Lower lobe of right lung (tissue), 2 donors: ENCODE measurements around the gene COX4I1. TPM values are rescaled to one million over a fixed set of nuclear protein-coding genes. Genes with fewer than 3 reads are reported as not detected.

Experiments
- ATAC-seq, 2 donors: fragments of 200-7000 bp; cut with Tn5 transposase; one replicate each; pipeline ENCODE4 v1.9.1; 2020 to 2022; ENCODE audit warnings: mild to moderate bottlenecking in 2 of 2, moderate library complexity in 2 of 2
- DNase-seq: peaks from one replicate; pipeline ENCODE4 v3.0.0-alpha.2; 2020
- H3K27ac ChIP-seq: fragments of 200-600 bp; one replicate; pipeline ENCODE4 v1.8.0; 2022
- H3K27me3 ChIP-seq: fragments of 200-600 bp; one replicate; pipeline ENCODE4 v1.8.0; 2022; ENCODE audit warnings: low read depth
- H3K36me3 ChIP-seq: fragments of 200-600 bp; one replicate; pipeline ENCODE4 v1.8.0; 2022; ENCODE audit warnings: mild to moderate bottlenecking
- H3K4me1 ChIP-seq: fragments of 200-600 bp; one replicate; pipeline ENCODE4 v1.8.0; 2022
- H3K4me3 ChIP-seq: fragments of 200-600 bp; one replicate; pipeline ENCODE4 v1.8.0; 2022; ENCODE audit warnings: mild to moderate bottlenecking
- H3K9me3 ChIP-seq: fragments of 200-600 bp; one replicate; pipeline ENCODE4 v1.8.0; 2022
- CTCF ChIP-seq: fragments of 200-600 bp; IDR thresholded peaks from one replicate; pipeline ENCODE4 v1.8.0; 2022; ENCODE audit warnings: antibody characterized with exemption, mild to moderate bottlenecking
- intact Hi-C: fragments of 100-400 bp; cut with DNase I; formaldehyde crosslinking; loops from one replicate; pipeline ENCODE4 v1.11.0; 2022
- total RNA-seq: library from RNA; stranded (reverse); fragmentation: NEBNext Ultra II Directional; extraction: Animal tissue kit (Norgen Biotek cat#: 25700); gene quantifications from one replicate; pipeline ENCODE4 v1.2.1, GENCODE V29; 2021
- donor health status: DM: no; HTN: yes; CAD: no; lungs with severe emphysema.

COX4I1 gene
- total RNA-seq, 1 donor from 2014 or later, result 391 TPM

- Histone ChIP-seq H3K27ac (no peak overlapping the region), H3K9me3 (no peaks in the 10 kb centered on the region), H3K4me1 (peaks cover 25% of the 10 kb centered on the region), H3K27me3 (peaks cover 5% of the 10 kb centered on the region), H3K4me3 (no peak overlapping the region), H3K36me3 (no peaks in the 10 kb centered on the region)
- intact Hi-C loops, result no loop called here
- no peak for TF ChIP-seq CTCF
- no peak for DNase-seq
- ATAC-seq, result no peak
Measured at GRCh38 chr16:85751698-85752501, 47.6 kb upstream of the COX4I1 start.

GRCh38 chr16:85752511-85753420, 46.7 kb upstream of the COX4I1 start:
- Histone ChIP-seq H3K27me3 (peaks cover 5% of the 10 kb centered on the region), H3K27ac (no peak overlapping the region), H3K36me3 (no peaks in the 10 kb centered on the region), H3K9me3 (no peaks in the 10 kb centered on the region), H3K4me1 (peaks cover 25% of the 10 kb centered on the region), H3K4me3 (no peak overlapping the region)
- ATAC-seq (no peak), DNase-seq (no peak)
- intact Hi-C loops, result no loop called here
- TF ChIP-seq CTCF, result no peak

- Histone ChIP-seq H3K36me3 (no peaks in the 10 kb centered on the region), H3K27me3 (peaks cover 5% of the 10 kb centered on the region), H3K9me3 (no peaks in the 10 kb centered on the region), H3K4me3 (no peak overlapping the region), H3K27ac (no peak overlapping the region), H3K4me1 (peaks cover 25% of the 10 kb centered on the region)
- peak in 1 of 2 donors; percentile 35 for ATAC-seq
- DNase-seq, result no peak
- TF ChIP-seq CTCF, result no peak
- intact Hi-C loops, result no loop called here
Measured at GRCh38 chr16:85753559-85753958, 45.9 kb upstream of the COX4I1 start.

- Histone ChIP-seq H3K36me3 (no peaks in the 10 kb centered on the region), H3K27ac (no peak overlapping the region), H3K27me3 (peaks cover 5% of the 10 kb centered on the region), H3K4me1 (peaks cover 25% of the 10 kb centered on the region), H3K4me3 (no peak overlapping the region), H3K9me3 (no peaks in the 10 kb centered on the region)
- no peak for DNase-seq
- intact Hi-C loops, result no loop called here
- TF ChIP-seq CTCF, result no peak
- ATAC-seq, result peak in 1 of 2 donors; percentile 4
Measured at GRCh38 chr16:85753976-85754375, 45.5 kb upstream of the COX4I1 start.

GRCh38 chr16:85754413-85754812, 45.1 kb upstream of the COX4I1 start:
- no peak for ATAC-seq

More at GRCh38 chr16:85754413-85754812, 45.1 kb upstream of the COX4I1 start:
- no peaks in the 10 kb centered on the region for H3K9me3 ChIP-seq
- no peak overlapping the region for H3K27ac ChIP-seq
- H3K27me3 ChIP-seq, result peaks cover 5% of the 10 kb centered on the region
- H3K4me1 ChIP-seq, result peaks cover 25% of the 10 kb centered on the region
- no peak for DNase-seq
- intact Hi-C loops, result no loop called here
- no peaks in the 10 kb centered on the region for H3K36me3 ChIP-seq
- no peak for TF ChIP-seq CTCF
- H3K4me3 ChIP-seq, result no peak overlapping the region
